ENCODE data around the gene IFIT5. TPM values are rescaled to one million over a fixed set of nuclear protein-coding genes. Genes with fewer than 3 reads are reported as not detected.
"Not testable (repeated sequence)": the region's sequence is repeated elsewhere in the genome, so short reads cannot be mapped to it uniquely, and the experiment has no call there.

The IFIT5 gene
- total RNA-seq, 1 experiment from 2014 or later, result 77.5 TPM

GRCh38 chr10:89431977-89432376 lies 17.6 kb downstream of the IFIT5 start:
- peak; percentile 73 for DNase-seq (ENCODE audit: low read depth)

- no peak for DNase-seq (ENCODE audit: low read depth)
Measured at GRCh38 chr10:89438525-89438924, 24.2 kb downstream of the IFIT5 start.

- DNase-seq (ENCODE audit: low read depth), result no peak
Measured at GRCh38 chr10:89440226-89441009, 26.1 kb downstream of the IFIT5 start.

GRCh38 chr10:89442289-89442688 lies 27.9 kb downstream of the IFIT5 start:
- DNase-seq (ENCODE audit: low read depth), result no peak

- DNase-seq (ENCODE audit: low read depth), result not testable (repeated sequence)
Measured at GRCh38 chr10:89444819-89445218, 30.5 kb downstream of the IFIT5 start.

- no peak for DNase-seq (ENCODE audit: low read depth)
Measured at GRCh38 chr10:89450901-89451300, 36.5 kb downstream of the IFIT5 start.

- no peak for DNase-seq (ENCODE audit: low read depth)
Measured at GRCh38 chr10:89452193-89452592, 37.8 kb downstream of the IFIT5 start.

GRCh38 chr10:89454561-89455347 lies 40.4 kb downstream of the IFIT5 start:
- no peak for DNase-seq (ENCODE audit: low read depth)

GRCh38 chr10:89458291-89458690 lies 43.9 kb downstream of the IFIT5 start:
- DNase-seq (ENCODE audit: low read depth), result peak; percentile 90

GRCh38 chr10:89458784-89459183 lies 44.4 kb downstream of the IFIT5 start:
- DNase-seq (ENCODE audit: low read depth), result peak; percentile 41

- no peak for DNase-seq (ENCODE audit: low read depth)
Measured at GRCh38 chr10:89463846-89464537, 49.6 kb downstream of the IFIT5 start.

GRCh38 chr10:89465196-89465595 lies 50.8 kb downstream of the IFIT5 start:
- DNase-seq (ENCODE audit: low read depth), result no peak

- DNase-seq (ENCODE audit: low read depth), result peak; percentile 75
Measured at GRCh38 chr10:89466599-89467035, 52.2 kb downstream of the IFIT5 start.

GRCh38 chr10:89468191-89468965 lies 54.0 kb downstream of the IFIT5 start:
- no peak for DNase-seq (ENCODE audit: low read depth)

GRCh38 chr10:89469517-89469916 lies 55.1 kb downstream of the IFIT5 start:
- DNase-seq (ENCODE audit: low read depth), result peak; percentile 47

Other genes with a start within 250 kb of the IFIT5 start
- gene CH25H, start 207.3 kb upstream of the IFIT5 start, total RNA-seq (2014; rRNA removed; shearing (Covaris generic)), result 3.2 and 5.1 TPM in 2 replicates
- 120 and 149 TPM in 2 replicates for gene LIPA, start 162.8 kb upstream of the IFIT5 start, total RNA-seq (2014; rRNA removed; shearing (Covaris generic))
- gene IFIT2, start 112.5 kb upstream of the IFIT5 start, total RNA-seq (2014; rRNA removed; shearing (Covaris generic)), result 42.5 and 58.0 TPM in 2 replicates
- gene IFIT3, start 86.6 kb upstream of the IFIT5 start, total RNA-seq (2014; rRNA removed; shearing (Covaris generic)), result 303 and 380 TPM in 2 replicates
- 0.37 and 0.76 TPM in 2 replicates for gene IFIT1B, start 36.5 kb upstream of the IFIT5 start, total RNA-seq (2014; rRNA removed; shearing (Covaris generic))
- 733 and 788 TPM in 2 replicates for gene IFIT1, start 21.9 kb upstream of the IFIT5 start, total RNA-seq (2014; rRNA removed; shearing (Covaris generic))
- 0.32 and 1.0 TPM in 2 replicates for gene SLC16A12, start 121.0 kb downstream of the IFIT5 start, total RNA-seq (2014; rRNA removed; shearing (Covaris generic))
- gene PANK1, start 230.7 kb downstream of the IFIT5 start, total RNA-seq (2014; rRNA removed; shearing (Covaris generic)), result 10.7 and 12.0 TPM in 2 replicates

Data from M059J (cell line).